NCI-H1048 (cell line): ENCODE results near the gene SPPL2B.
A peak's percentile ranks its signal among the peaks of the same experiment; 100 is the strongest.

Source experiments
- DNase-seq: peaks from one replicate; lab custom pipeline; 2025; lab: John Stamatoyannopoulos, UW

SPPL2B gene

DNA sequence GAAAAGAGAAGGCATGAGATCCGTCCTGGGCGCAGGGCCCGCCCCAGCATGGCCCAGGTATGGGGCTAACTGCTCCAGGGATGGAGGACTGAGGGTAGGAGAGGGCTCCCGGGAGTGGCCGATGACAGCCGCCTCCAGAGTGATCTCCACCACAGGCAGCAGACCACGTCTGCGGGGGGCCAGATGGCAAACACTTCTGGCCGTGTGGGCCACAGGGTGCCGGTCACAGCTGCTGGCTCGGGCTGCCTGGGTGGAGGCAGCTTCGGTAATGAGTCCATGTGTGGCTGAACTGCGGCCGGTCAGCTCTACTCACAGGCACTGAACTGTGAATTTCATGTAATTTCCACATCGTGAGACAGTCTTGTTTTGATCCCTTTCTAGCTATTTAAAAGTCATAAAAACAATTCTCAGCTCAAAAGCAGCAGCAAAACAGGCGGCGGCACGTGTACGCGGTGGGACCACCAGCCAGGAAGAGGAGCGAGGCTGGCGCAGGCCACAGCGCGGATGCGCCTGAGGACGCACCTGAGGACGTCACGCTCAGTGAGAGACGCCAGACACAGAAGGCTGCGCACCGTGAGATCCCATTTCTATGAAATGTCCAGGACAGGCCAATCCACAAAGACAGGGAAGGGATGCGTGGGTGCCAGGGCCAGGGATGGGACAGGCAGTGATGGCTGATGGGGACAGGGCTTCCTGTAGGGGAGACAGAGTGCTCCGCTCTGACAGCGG is 4.1 kb upstream of the SPPL2B start:
- no peak for DNase-seq

DNA sequence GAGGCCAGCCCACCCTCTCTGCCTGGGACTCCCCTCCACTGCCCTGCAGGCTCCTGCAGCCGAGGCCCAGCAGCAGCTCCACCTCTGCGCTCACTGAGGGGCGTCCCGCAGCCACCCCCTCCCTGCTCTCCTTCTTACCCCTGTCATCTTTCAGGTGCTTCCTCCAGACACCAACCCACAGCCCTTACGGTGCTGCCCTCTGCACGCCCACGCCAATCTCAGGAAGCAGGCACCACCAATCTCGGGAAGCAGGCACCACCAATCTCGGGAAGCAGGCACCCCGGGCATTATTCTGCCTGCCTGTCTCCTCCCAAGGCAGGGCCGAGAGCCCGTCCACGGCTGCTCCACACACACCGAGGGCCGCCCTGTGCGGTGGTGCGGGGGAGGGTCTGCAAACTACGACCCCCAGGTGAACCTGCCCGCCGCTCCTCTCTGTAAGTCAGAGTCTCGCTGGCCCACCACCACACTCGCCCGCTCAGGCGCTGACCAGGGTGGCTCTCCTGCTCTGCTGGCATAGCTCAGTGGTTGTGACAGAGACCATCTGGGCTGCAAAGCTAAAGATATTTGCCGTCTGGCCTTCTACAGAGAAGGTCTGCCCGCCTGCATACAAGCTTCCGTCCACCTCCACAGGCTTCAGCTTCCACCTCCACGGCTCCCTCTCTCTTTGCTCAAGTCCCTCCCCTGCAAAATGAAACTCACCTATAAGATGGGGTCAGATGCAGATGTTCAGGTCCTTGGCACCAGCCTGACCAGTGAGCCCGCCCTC is 3.0 kb upstream of the SPPL2B start:
- no peak for DNase-seq

DNA sequence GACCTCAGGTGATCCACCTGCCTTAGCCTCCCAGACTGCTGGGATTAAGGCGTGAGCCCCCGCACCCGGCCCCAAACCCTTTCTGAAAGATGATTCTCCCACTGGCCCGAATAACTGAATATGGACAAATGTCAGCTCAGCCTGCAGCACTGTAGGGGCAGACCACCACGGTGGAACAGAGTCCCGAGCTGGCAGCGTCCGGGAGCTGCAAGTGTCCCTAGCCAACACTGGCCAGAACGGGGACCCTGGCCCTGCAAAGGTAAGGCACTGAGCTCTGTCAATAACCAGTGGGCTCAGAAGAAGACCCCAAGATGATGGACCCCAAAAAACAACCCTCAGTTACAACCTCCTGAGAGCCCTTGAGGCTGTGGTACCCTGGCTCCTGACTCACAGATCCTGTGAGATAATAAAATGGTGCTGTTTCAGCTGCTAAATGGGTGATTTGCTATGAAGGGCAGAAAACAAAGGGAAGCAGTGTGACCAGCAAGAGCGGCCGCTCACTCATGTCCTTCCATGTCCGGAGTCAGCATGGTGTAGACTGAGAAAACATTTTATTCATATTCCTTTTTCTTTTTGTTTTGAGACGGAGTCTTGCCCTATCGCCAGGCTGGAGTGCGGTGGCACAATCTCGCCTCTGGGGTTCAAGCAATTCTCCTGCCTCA is 1.7 kb upstream of the SPPL2B start:
- no peak for DNase-seq

DNA sequence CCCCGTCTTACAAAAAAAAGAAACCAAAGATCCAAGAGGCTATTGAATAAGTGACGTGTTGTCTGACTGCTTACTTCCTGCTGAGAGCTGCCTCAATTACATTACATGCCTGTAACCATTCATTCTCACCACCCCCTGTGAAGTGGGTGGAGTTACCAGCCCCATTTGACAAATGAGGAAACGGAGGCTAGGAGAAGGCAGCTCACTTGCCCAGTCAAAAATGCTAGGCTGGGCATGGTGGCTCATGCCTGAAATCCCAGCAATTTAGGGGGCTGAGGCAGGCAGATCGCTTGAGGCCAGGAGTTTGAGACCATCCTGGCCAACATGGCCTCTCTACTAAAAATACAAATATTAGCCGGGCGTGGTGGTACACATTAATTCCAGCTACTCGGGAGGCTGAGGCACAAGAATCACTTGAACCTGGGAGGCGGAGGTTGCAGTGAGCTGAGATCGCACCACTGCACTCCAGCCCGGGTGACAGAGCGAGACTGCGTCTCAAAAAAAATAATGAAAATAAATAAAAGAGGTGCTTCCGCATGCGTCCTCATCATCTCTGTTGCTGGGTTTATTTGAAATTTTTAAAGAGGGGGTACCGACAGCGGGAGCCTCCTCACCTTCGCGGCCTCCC is 597 bp upstream of the SPPL2B start:
- peak; percentile 71 for DNase-seq

DNA sequence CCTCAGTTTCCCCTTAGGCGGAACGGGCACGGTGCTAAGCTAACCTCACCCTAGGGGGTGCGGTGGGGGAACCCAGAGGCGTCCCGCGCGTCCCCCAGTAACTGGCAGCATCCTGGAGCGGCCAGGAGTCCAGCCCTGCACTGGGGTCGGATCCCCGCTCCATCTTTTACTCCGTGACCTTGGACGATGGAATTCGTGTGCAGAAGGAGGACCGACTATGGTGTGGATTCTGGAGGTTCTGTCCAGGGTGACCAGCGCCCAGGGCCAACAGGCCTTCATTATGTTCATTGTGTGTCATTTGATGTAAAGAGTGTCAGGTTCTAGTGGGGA is 630 bp downstream of the SPPL2B start:
- no peak for DNase-seq

DNA sequence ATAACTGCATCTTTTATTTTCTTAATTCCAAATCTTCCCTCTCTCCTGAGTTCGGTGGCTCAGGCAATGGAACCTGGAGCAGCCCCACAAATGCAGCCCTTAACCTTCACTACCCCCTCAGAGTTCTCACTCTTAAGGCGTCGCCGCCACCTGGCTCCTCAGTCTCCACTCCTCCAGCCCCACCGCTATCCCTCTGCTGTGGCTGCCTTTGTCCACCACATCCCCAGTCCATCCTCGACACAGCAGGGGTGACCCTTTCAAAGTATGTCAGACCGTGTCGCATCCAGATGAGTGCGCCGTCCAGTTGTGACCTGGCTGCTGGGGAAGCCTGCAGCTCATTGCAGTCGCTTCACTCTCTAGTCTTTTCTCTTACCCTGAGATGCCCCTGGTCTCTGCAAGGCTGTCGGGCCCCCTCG is 1.0 kb downstream of the SPPL2B start:
- no peak for DNase-seq

DNA sequence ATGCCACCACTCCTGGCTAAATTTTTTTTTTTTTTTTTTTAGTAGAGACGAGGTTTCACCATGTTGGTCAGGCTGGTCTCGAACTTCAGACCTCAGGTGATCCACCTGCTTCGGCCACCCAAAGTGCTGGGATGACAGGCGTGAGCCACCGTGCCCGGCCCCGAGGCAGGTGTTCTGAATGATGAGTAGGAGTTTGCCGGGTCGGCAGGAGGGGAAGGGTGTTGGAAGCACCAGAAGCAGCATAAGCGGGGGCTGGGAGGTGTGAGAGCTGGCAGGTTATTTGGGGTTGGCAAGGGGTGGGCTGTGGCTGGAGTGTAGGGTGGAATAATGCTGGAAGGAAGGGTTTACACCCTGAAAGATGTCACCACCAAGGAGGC is 1.8 kb downstream of the SPPL2B start:
- DNase-seq: no peak

DNA sequence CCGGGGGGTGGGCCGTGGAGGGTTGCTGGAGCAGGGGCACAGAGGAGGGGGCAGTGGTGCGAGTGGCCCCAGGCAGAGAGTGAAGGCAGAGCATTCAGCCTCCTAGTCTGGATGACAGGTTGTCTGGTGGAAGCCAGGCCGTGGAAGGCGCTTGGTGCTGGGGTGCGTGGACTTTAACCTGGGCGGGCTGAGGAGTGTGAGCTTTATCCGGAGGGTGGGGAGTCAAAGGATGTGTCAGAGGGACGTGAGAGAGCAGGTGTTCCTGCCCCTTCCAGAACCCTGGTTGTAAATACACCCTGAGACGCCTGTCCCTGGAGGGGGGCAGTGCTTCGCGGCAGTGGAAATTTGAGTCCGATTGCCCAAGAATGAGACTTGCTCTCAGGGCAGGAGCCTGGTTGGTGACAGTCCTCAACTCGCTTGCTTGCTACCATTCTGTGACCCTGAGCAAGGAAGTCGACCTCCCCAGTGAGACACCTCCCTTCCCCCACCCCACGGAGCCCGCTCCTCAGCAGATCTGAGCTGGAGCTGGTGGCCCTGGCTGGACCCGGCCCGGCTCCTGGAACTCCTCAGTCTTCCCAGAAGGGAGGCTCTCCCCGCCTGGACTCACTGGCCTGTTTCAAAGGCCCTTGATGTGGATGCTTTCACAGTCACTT is 2.3 kb downstream of the SPPL2B start:
- no peak for DNase-seq

DNA sequence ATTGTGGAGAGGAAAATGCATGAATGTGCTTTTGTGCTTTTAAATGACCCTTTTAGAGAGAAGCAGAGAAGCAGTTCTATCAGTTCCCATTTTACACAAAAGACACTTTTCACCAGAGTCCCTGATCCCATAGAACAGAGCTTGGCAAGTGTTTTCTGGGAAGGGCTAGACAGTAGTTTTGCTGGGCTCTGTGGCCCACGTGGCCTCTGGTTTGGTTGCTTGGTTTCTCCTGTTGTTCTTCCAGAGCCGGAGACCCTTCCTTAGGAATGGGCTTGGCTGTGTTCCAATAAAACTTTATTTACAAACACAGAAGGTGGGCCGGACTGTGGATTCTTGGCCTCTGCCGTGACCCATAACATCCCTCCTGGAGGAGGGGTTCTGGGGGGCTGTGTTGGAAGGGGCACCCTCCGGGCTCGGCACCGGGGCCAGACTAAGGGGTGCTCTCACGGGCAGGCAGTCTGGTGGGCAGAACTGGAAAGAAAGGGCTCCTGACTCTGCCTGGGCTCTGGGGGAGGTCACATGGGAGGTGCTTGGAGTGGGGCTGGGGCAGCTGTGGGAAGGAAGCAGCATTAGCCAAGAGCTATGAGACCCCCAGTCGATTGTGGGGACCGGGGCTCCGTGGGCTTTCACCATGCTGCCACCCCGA is 3.2 kb downstream of the SPPL2B start:
- no peak for DNase-seq

DNA sequence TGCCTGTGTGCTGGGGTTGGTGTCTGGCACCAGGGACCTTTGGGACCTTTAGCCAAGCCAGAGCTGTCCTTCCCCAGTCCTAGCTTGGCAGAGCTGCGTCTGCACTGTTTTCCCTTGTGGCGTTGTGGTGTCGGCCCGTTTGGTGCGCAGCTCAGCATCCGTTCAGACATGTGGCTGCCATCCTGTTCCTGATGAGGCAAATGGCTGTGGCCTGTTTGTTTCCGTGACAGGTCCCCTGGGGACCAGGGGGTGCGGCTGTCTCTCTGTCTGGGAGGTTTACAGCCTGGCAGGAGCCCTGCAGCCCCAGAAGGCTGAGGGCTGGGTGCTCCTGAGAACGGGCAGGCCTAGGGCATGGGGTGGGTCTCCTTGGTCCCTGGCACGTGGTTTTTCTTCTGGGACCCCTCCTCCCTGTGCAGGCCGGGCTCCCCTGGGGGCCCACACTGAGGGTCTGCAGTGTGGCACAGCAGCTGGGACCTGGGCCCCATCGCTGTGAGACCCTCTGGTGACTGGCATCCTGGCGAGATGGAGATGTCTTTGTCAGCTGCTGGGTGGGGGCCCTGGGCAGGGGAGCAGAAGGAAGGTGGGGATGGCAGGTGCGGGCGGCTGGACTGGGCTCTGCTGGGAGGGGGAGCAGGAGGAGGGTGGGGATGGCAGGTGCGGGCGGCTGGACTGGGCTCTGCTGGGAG is 4.0 kb downstream of the SPPL2B start:
- no peak for DNase-seq

DNA sequence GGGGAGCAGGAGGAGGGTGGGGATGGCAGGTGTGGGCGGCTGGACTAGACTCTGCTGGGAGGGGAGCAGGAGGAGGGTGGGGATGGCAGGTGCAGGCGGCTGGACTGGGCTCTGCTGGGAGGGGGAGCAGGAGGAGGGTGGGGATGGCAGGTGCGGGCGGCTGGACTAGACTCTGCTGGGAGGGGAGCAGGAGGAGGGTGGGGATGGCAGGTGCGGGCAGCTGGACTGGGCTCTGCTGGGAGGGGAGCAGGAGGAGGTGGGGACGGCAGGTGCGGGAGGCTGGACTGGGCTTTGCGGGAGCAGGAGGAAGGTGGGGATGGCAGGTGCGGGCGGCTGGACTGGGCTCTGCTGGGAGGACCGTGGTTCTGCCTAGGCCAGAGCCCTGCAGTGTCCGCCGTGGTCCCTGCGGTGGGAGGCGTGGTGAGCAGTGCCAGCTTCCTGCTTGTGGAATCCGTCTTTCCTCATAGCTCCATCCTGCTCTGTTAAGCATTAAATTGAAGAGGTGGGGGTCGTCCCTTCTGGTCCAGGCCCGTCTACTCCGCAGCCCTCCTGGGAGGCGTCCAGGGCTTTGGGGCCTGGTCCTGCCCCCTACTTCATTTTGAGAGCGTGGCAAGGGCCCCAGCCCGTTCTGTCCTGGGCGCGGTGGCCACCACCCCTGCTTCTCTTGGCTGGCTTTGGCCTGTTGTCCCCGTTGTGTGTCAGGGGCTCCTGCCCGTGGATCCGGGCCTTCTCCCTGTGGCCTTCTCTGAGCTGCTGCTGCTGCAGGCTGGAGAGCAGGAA is 4.7 kb downstream of the SPPL2B start:
- no peak for DNase-seq

DNA sequence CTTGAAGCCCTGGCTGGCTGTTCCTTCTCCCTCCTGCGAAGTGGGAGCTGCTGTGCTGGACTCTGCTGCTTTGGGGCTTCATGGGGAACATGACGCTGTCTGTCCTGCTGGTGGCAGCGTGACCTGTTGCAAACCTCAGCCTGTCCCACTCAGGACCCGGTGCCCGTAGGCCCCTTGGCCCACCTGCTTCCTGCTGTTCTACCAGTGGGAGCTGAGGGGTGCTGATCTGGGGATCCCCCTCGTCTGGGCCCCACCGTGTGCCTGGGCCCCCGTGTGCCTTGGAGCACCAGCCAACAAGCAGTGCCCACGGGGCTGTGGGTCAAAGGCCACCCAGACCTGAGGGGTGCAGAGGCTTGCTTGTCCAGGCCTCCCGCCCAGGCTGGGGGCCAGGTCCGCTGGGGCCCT is 5.3 kb downstream of the SPPL2B start:
- DNase-seq: no peak

DNA sequence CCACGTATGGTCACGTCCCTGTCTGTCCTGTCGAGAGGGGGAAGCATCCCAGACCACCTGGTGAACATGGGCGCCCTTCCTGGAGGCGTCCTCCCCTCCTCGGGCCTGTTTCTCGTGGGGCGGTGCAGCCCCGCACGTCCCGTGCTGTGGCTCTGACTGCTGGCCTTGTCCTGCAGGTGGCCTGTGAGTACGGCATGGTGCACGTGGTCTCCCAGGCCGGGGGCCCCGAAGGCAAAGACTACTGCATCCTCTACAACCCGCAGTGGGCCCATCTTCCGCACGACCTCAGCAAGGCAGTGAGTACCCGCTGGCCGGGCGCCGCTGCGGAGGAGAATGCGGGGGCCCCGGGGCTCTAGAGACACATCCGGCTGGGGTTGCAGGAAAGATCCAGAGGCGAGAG is 5.9 kb downstream of the SPPL2B start:
- no peak for DNase-seq

DNA sequence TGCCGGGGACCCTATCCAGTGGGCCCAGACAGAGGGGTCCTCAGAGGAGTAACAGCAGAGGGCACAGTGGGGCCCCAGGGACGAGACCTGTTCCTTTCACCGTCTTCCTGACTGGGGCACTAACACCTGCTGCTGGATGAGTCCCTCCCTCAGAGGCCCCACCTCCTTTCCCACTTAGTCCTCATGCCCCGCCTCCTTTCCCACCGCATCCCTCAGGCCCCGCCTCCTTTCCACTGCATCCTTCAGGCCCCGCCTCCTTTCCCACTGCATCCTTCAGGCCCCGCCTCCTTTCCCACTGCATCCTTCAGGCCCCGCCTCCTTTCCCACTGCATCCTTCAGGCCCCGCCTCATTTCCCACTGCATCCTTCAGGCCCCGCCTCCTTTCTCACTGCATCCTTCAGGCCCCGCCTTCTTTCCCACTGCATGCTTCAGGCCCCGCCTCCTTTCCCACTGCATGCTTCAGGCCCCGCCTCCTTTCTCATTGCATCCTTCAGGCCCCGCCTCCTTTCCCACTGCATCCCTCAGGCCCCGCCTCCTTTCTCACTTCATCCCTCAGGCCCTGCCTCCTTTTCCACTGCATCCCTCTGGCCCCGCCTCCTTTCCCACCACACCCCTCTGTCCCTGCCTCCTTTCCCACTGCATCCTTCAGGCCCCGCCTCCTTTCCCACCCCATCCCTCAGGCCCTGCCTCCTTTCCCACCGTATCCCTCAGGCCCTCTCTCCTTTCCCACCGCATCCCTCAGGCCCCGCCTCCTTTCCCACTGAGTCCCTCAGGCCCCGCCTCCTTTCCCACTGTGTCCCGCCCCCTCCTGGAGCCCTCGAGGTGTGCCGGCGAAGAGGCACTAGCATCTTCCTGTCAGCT is 6.7 kb downstream of the SPPL2B start:
- DNase-seq: no peak

DNA sequence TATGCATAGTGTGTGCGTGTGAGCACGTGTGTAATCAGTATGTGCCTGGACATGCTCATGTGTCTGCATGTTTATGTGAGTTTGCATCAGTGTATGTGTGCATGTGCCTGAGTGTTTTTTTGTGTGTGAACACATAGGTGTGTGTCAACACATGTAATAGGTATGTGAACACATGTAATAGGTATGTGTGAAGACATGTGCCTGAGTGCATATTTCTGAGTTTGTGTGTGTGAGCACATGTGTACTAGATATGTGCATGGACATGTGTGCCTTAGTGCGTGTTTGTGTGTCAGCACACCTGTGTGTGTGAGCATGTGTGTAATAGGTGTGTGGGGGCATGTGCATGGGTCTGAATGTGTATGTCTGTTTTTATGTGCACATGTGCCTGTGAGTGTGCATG is 7.4 kb downstream of the SPPL2B start:
- no peak for DNase-seq

DNA sequence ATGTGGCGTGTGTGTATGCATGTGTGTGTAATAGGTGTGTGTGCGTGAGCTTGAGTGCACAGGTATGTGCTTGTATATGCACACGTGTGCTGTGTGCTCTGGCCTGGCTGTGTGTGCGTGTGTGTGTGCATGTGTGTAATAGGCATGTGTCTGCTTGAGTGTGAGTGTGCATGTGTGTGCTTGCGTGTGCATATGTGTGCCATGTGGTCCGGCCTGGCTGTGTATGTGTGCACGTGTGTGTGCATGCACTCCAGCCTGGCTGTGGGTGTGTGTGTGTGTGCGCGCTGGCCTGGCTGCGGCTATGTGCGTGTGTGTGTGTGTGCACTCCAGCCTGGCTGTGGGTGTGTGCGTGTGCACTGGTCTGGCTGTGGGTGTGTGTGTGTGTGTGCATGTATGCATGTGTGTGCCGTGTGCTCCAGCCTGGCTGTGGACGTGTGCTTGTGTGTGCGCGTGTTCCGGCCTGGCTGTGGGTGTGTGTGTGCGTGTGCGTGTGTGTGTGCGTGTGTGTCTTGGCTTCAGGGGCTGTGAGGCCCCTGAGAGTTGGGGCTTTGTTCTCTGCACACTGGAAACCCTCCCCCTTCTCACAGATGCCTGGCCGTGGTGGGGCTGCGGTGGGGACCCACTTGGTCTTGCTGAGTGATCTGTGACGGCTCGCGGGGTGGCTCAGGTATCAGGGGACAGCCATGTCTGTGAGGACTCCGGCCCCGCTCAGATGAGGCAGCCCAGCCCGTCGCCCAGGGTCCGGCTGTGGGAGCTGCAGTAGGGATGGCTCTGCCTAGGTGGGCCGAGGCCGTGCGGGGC is 8.2 kb downstream of the SPPL2B start:
- DNase-seq: no peak

DNA sequence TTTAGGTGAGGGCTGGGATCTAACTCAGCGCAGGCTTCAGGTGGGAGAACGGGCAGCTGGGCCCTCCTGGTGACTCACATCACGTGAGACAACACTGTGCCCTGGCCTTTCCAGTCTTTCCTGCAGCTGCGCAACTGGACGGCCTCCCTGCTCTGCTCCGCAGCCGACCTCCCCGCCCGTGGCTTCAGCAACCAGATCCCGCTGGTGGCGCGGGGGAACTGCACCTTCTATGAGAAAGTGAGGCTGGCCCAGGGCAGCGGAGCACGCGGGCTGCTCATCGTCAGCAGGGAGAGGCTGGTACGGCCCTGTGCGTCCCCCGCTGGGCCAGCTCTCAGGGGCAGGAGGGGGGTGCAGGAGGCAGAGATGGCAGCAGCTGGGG is 8.8 kb downstream of the SPPL2B start:
- DNase-seq: no peak

DNA sequence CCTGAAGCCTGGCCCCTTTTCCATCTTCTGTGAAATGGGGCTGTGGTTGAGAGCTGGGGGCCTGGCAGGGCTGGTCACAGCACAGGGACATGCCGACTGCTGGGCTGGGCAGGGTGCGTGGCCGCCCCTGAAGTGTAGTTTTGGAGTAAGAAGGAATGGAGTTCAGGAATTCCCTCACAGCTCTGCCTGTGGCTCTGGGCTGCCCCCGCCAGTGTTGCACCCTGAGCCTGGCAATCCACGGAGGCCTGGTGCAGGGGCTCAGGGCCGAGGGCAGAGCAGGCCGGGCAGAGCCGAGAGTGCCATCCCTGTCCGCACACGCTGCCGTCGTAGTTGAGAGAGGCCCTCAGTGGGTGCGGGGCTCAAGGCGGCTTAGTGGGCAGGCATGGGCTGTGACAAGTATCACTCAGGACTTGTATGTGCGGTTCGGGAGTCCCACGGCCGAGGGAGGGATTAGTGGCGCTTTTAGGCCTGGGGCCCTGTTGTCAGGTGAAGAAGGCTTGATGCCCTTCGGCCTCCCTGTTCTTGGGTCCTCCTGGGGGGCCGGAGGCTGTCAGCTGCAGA is 9.7 kb downstream of the SPPL2B start:
- DNase-seq: no peak
